CD4-positive, alpha-beta T cell treated with Interleukin-17A for 1 hour (primary cell): ENCODE results near the gene SLC35A4.
"Not testable (repeated sequence)": the region's sequence is repeated elsewhere in the genome, so short reads cannot be mapped to it uniquely, and the experiment has no call there.

ENCODE experiments used
- DNase-seq: peaks from one replicate; pipeline ENCODE4 v3.0.0-alpha.2; 2020

Gene SLC35A4

DNA sequence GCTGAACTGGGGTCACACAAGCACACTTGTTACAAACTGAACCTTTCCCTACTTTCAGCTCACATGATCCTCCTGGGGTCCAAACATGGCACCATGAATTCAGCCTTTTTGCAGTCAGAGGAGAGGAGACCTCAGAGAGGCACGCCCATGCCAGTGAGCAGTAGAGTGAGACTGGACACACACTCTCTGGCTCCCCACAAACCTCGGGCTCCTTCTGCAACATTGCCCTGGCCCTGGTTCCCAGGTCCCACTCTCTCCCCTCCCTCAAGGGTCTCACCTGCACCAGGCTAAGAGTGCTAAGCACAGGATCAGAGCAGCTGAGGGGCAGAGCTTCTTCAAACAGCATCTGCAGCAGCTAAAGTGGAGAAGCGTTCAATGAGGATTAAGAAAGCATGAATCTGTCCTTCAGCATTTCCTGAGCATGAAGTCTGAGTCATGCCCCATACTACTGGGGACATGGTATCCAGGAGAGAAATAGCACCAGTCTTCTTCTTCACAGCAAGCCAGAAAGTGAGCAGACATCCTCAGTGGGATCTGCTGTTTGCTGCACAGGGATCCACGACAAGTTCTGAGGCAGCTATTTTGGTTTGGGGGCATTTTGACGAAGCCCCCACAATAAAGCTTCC is 27.2 kb downstream of the SLC35A4 start:
- DNase-seq, result no peak

DNA sequence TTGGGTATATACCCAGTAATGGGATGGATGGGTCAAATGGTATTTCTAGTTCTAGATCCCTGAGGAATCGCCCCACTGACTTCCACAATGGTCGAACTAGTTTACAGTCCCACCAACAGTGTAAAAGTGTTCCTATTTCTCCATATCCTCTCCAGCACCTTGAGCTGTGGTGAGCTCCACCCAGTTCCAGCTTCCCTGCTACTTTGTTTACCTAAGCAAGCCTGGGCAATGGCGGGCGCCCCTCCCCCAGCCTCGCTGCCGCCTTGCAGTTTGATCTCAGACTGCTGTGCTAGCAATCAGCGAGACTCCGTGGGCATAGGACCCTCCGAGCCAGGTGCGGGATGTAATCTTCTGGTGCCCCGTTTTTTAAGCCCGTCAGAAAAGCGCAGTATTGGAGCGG is 28.4 kb downstream of the SLC35A4 start:
- DNase-seq, result not testable (repeated sequence)

GRCh38 chr5:140594169-140594568 is 29.5 kb downstream of the SLC35A4 start:
- no peak for DNase-seq

- peak; percentile 19 for DNase-seq
Measured at GRCh38 chr5:140595538-140596300, 31.1 kb downstream of the SLC35A4 start.

DNA sequence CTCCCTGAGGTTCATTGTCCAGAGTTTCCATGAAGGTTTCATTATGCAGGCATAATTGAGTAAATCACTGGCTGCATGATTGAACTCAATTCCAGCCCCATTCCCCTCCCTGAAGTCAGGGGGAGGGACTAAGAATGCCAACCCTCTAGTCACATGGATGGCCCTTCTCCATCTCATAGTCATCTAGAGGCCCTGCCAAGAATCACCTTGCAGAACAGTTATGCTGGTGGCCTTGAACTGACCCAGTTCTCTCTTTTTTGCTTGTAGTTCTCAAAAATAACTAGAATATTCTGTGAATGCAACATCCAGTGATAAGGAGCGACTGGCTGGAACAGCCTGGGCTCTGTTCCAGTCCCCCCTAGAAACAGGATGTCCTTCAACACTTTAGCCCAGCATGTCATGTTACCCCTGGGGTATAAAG is 31.7 kb downstream of the SLC35A4 start:
- DNase-seq, result no peak

- DNase-seq, result no peak
Measured at GRCh38 chr5:140598836-140599235, 34.2 kb downstream of the SLC35A4 start.

DNA sequence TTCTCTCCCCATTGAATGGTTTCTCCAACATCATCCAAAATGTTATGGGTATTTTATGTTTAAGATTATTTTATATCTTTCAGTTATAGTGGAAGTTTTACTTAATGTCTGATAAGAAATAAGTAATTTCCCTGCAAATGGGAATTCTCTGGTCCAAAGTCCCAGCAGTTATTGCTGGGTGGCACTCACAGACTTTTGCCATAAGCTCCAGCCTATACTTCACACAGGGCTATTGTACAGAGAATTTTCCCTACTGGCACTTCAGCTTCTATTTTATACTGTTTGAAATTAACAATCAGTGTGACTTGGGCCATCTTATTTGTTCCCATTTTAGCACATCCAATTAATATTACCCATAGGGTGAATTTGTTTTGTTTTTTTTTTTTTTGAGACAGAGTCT is 35.5 kb downstream of the SLC35A4 start:
- no peak for DNase-seq

DNA sequence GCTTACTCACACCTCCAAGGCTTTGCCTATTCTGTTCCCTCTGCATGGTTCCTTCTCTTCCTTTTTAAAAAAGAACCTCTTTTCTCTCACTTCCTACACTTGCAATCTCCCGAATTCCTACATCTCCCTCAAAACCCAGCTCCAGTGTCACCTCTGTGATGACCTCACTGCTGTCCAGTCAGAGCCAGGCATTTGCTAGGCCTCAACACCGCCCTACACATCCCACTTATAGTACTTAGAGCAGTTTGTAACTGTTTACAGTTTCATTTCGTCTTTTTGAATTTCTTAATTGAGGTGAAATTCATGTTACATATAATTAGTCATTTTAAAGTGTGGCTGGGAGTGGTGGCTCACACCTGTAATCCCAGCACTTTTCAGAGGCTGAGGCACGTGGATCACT is 37.5 kb downstream of the SLC35A4 start:
- no peak for DNase-seq

DNA sequence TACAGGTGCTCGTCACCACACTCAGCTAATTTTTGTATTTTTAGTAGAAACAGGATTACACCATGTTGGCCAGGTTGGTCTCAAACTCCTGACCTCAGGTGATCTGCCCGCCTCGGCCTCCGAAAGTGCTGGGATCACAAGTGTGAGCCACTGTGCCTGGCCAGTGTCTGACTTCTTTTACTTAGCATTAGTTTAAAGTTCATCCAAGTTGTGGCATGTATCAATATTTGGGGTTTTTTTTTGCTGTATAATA is 38.7 kb downstream of the SLC35A4 start:
- DNase-seq, result not testable (repeated sequence)

- DNase-seq, result no peak
Measured at GRCh38 chr5:140603734-140604133, 39.1 kb downstream of the SLC35A4 start.

- DNase-seq, result no peak
Measured at GRCh38 chr5:140605879-140606278, 41.3 kb downstream of the SLC35A4 start.

DNA sequence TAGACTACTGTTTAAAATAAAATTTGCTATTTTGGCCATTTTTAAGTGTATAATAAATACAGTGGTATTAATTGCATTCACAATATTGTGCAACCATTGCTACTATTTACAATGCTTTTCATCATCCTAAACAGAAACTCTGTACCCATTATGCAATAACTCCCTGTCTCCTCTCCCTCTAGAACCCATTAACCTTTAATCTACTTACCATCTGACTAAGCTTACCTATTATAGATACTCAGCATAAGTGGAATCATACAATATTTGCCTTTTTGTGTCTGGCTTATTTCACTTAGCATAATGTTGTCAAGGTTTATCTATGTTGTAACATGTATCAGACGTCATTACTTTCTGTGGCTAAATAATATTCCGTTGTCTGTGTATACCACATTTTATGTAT is 42.4 kb downstream of the SLC35A4 start:
- no peak for DNase-seq

DNA sequence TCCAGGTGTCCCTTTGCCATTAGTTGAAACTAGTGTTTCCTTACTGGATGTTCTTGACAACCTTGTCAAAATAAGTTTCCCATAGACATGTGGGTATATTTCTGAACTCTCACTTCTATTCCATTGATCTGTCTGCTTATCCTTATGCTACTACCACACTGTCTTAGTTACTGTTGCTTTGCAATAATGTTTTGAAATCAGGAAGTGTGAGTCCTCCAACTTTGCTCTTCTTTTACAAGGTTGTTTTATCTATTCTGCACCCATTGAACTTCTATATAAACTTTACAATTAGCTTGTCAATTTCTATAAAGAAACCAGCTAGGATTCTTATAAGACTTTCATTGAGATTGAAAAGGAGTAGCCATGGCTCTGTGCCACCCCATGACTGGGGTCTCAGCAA is 44.1 kb downstream of the SLC35A4 start:
- no peak for DNase-seq

GRCh38 chr5:140609126-140609525 is 44.5 kb downstream of the SLC35A4 start:
- DNase-seq, result no peak

DNA sequence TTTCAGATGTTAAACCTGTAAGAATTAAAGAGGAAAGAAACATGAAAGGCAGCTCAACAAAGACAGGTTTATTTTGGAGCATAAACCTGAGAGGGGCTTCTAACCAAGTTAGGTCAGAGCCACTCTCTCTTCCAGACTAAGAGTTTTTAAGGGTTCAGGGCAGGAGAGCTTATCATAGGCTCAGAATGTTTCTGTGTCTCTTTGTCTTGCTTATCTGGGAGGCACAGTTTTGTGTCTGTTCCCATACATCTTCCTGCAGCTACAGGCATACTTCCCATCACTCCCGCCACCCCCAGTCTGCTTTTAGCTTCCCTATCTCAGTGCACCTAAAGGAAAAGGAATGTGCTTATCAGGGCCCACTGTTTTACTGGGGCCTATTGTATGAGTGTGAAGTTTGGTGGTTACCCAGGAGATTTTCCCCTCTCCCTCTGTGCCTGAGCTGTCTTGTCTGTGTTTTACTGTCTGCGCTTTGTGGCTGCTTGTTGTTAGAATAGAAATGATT is 46.4 kb downstream of the SLC35A4 start:
- DNase-seq, result no peak
